Esophagus squamous epithelium (tissue), 5 donors: ENCODE data around the gene EVC. TPM values are rescaled to one million over a fixed set of nuclear protein-coding genes. Genes with fewer than 3 reads are reported as not detected.
"Not testable (repeated sequence)": the region's sequence is repeated elsewhere in the genome, so short reads cannot be mapped to it uniquely, and the experiment has no call there.

ENCODE experiments used
- DNase-seq: peaks from one replicate; lab custom pipeline; 2025; lab: John Stamatoyannopoulos, UW
- H3K27ac ChIP-seq, 4 donors: fragments of 200-600 bp; sonication (generic); one replicate each; pipeline ENCODE4 v1.5.1; 2016 to 2019; ENCODE audit warnings: mild to moderate bottlenecking in 1 of 4
- H3K27me3 ChIP-seq, 4 donors: fragments of 200-600 bp; sonication (generic); 1 replicate in 3 of 4; 2 replicates in 1 of 4; pipeline versions ENCODE4 v1.5.1 to v1.6.0; 2017 to 2021; ENCODE audit warnings: antibody characterized with exemption in 1 of 4
- H3K36me3 ChIP-seq, 3 donors: fragments of 200-600 bp; sonication (generic); one replicate each; pipeline ENCODE4 v1.5.1; 2016 to 2019
- H3K4me1 ChIP-seq, 3 donors: fragments of 200-600 bp; sonication (generic); one replicate each; pipeline ENCODE4 v1.5.1; 2017 to 2019
- H3K4me3 ChIP-seq, 4 donors: fragments of 200-600 bp; sonication (generic); 1 replicate in 3 of 4; 2 replicates in 1 of 4; pipeline ENCODE4 v1.5.1; 2016 to 2019; ENCODE audit warnings: mild to moderate bottlenecking in 2 of 4, moderate library complexity in 1 of 4
- H3K9me3 ChIP-seq, 3 donors: fragments of 200-600 bp; sonication (generic); one replicate each; pipeline ENCODE4 v1.5.1; 2016 to 2019
- CTCF ChIP-seq, 6 experiments: fragments of 450-650 bp in 4 of 6; fragments of 200-600 bp in 2 of 6; sonication (generic) in 2 of 6; IDR thresholded peaks; one replicate each; pipeline ENCODE4 v1.5.1; 2016 to 2019; ENCODE audit warnings: antibody characterized with exemption in 6 of 6, mild to moderate bottlenecking in 4 of 6, moderate library complexity in 4 of 6
- POLR2A ChIP-seq, 4 donors: fragments of 450-650 bp; IDR thresholded peaks; one replicate each; pipeline ENCODE4 v1.6.1; 2017; ENCODE audit warnings: antibody characterized with exemption in 4 of 4, mild to moderate bottlenecking in 4 of 4, moderate library complexity in 3 of 4
- WGBS, 2 donors: methylation state at CpG; one replicate each; pipeline ENCODE4 v1.1.5; 2018; 5-methylcytosine and 5-hydroxymethylcytosine counted together
- intact Hi-C: fragments of 100-400 bp; cut with DNase I; formaldehyde crosslinking; loops from one replicate; pipeline ENCODE4 v1.15.0; 2022
- total RNA-seq, 4 donors: library from RNA; depleted of rRNA; stranded (reverse); fragments of >200 nt; gene quantifications; one replicate each; pipeline ENCODE4 v1.1.0, GENCODE V29; 2016
- donor health status: DM: yes; HTN: yes; CAD: no.

EVC gene
- total RNA-seq, 4 donors from 2014 or later, result 4.2 to 17.2 (median 6.3) TPM

DNA sequence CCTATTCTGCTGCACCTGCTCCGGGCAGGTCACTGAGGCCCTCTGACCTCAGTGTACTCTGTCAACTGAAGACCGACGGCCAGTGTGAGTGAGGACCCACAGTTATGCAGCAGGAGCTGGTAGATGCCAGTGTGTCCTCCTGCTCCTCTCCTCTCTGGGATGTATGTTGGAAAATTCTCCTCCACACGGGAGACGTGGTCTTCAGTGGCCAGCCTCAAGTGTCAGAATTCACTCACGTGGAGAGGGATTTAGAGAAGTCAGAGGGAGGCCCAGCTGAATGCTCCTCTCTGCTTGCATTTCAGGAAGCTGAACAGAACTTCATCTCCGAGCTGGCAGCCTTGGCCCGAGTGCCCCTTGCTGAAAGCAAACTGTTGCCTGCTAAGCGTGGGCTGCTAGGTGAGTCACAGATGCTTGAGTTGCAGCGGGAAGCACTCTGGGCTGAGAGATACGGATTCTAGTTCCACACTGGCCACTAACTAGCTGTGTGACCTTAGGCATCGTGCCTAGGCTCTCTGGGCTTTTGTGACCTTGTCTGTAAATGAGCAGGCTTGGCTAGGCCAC, 98.3 kb downstream of the EVC start:
- DNase-seq, result no peak
- H3K36me3 ChIP-seq, result peaks cover 0 to 94% (median 0%) of the 10 kb centered on the region in 3 donors
- intact Hi-C loops, result no loop called here
- TF ChIP-seq CTCF (IDR thresholded peaks at IDR 0.05), result no peak
- TF ChIP-seq POLR2A (IDR thresholded peaks at IDR 0.05), result no peak
- 76 to 87% methylated on average over 8 of the region's 12 CpGs for WGBS, 2 donors
- H3K9me3 ChIP-seq, result no peaks in the 10 kb centered on the region
- no peak overlapping the region for H3K4me3 ChIP-seq
- no peaks in the 10 kb centered on the region for H3K27me3 ChIP-seq
- H3K27ac ChIP-seq, result no peak overlapping the region
- H3K4me1 ChIP-seq, result no peaks in the 10 kb centered on the region

DNA sequence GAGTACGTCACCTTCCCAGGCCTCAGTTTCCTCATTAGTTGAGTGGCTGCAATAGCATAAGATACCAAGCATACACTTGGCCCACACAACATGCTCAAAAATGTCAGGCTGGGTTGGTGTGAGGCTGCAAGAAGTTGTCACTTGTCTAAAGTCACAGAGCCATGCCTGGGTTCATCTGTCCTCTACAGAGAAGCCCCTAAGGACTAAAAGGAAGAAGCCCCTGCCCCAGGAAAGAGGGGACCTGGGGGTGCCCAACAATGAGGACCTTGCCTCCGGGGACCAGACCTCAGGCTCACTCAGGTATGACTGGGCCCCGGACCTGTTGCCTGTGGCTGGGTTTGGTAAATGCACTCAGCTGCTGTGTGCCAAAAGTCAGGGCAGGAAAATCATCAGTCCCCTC, 99.2 kb downstream of the EVC start:
- Histone ChIP-seq H3K27me3 (no peaks in the 10 kb centered on the region), H3K4me1 (no peaks in the 10 kb centered on the region), H3K27ac (no peak overlapping the region), H3K4me3 (no peak overlapping the region), H3K36me3 (peaks cover 0 to 90% (median 0%) of the 10 kb centered on the region in 3 donors), H3K9me3 (no peaks in the 10 kb centered on the region)
- intact Hi-C loops, result no loop called here
- TF ChIP-seq POLR2A (IDR thresholded peaks at IDR 0.05), result no peak
- no peak for TF ChIP-seq CTCF (IDR thresholded peaks at IDR 0.05)
- WGBS, 2 donors, result 96% methylated on average over 3 of the region's 3 CpGs; no CpG with 5 or more reads in 1 of the 2 donors
- no peak for DNase-seq

DNA sequence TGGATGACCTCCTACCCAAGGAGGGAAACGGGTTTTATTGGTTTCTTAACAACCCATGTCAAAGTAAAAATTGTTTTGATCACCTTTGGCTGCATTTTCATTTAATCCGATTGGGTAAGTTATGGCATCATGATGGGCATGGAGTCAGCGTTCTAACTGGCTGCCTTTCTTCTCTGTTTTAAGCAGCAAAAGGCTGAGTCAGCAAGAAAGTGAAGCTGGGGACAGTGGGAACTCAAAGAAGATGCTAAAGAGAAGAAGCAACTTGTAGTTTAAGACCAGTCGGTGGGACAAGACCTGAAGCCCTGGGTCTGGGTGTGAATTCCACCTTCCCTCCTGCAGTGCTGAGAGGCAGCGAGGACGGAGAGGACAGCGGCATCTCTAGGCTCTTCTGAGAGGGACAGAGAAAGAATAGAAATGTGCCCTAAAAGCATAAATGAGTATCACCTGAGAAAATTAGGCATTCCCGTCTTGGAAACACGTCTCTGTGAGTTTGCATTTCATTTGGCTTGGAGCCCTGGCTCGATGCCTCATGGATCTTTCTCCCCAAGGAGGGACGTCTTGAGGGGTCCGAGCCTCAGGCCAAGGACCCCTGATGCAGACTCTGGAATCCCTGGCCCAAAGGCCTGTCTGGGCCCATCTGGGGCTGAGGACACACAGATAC, 99.9 kb downstream of the EVC start:
- WGBS, 2 donors, result 77 to 80% methylated on average over 12 of the region's 12 CpGs
- TF ChIP-seq CTCF (IDR thresholded peaks at IDR 0.05) (no peak), POLR2A (IDR thresholded peaks at IDR 0.05) (no peak)
- no peak overlapping the region for H3K27ac ChIP-seq
- no peak overlapping the region for H3K4me3 ChIP-seq
- intact Hi-C loops, result no loop called here
- H3K36me3 ChIP-seq, result peaks cover 0 to 83% (median 0%) of the 10 kb centered on the region in 3 donors
- no peaks in the 10 kb centered on the region for H3K9me3 ChIP-seq
- no peak for DNase-seq
- H3K4me1 ChIP-seq, result no peaks in the 10 kb centered on the region
- no peaks in the 10 kb centered on the region for H3K27me3 ChIP-seq

DNA sequence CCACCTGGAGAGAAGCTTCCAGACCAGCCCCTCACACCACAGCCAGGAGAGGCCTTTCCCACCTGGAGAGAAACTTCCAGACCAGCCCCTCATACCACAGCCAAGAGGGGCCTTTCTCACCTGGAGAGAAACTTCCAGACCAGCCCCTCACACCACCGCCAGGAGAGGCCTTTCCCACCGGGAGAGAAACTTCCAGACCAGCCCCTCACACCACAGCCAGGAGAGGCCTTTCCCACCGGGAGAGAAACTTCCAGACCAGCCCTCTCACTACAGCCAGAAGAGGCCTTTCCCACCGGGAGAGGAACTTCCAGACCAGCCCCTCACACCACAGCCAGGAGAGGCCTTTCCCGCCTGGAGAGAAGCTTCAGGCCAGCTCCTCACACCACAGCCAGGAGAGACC, 101.1 kb downstream of the EVC start:
- H3K9me3 ChIP-seq, H3K4me3 ChIP-seq, H3K27ac ChIP-seq, intact Hi-C loops, DNase-seq, H3K4me1 ChIP-seq, H3K27me3 ChIP-seq: not testable (repeated sequence)
- no CpG with 5 or more reads among the region's 5 CpGs for WGBS, 2 donors
- peaks cover 0 to 71% (median 0%) of the 10 kb centered on the region in 3 donors for H3K36me3 ChIP-seq

GRCh38 chr4:5812506-5813229, 101.7 kb downstream of the EVC start:
- H3K4me3 ChIP-seq, result no peak overlapping the region
- no peaks in the 10 kb centered on the region for H3K4me1 ChIP-seq
- intact Hi-C loops, result no loop called here
- no peaks in the 10 kb centered on the region for H3K9me3 ChIP-seq
- H3K27me3 ChIP-seq, result no peaks in the 10 kb centered on the region
- H3K36me3 ChIP-seq, result peaks cover 0 to 68% (median 0%) of the 10 kb centered on the region in 3 donors
- no peak for DNase-seq
- no peak overlapping the region for H3K27ac ChIP-seq
- no peak for TF ChIP-seq POLR2A (IDR thresholded peaks at IDR 0.05)
- peak; percentile 37 to 80 (median 72) for TF ChIP-seq CTCF (IDR thresholded peaks at IDR 0.05)
- 78% methylated on average over 4 to 5 of the region's 9 CpGs for WGBS, 2 donors
